Muscle layer of duodenum (tissue), 2 donors: ENCODE results near the gene CCBE1.

Experiments used
- H3K27ac ChIP-seq: one replicate; pipeline ENCODE4 v1.7.0; 2013; ENCODE audit warnings: mild to moderate bottlenecking, low read length
- H3K27me3 ChIP-seq: one replicate; pipeline ENCODE4 v1.7.0; 2013; ENCODE audit warnings: low read depth, mild to moderate bottlenecking, control low read depth, low read length
- H3K36me3 ChIP-seq, 2 donors: one replicate each; pipeline ENCODE4 v1.7.0; 2013; ENCODE audit warnings: low read length in 2 of 2, control low read depth in 1 of 2, mild to moderate bottlenecking in 1 of 2; ENCODE audit not compliant: insufficient read depth in 2 of 2, control insufficient read depth in 1 of 2
- H3K4me1 ChIP-seq, 2 donors: one replicate each; pipeline ENCODE4 v1.7.0; 2013; ENCODE audit warnings: low read length in 2 of 2, mild to moderate bottlenecking in 2 of 2, control low read depth in 1 of 2, moderate library complexity in 1 of 2; ENCODE audit not compliant: insufficient read depth in 2 of 2, control insufficient read depth in 1 of 2
- H3K4me3 ChIP-seq, 2 donors: one replicate each; pipeline ENCODE4 v1.7.0; 2013; ENCODE audit warnings: low read length in 2 of 2, low read depth in 1 of 2, mild to moderate bottlenecking in 1 of 2
- H3K9me3 ChIP-seq, 2 donors: one replicate each; pipeline ENCODE4 v1.7.0; 2013; ENCODE audit warnings: low read length in 2 of 2, control low read depth in 1 of 2, mild to moderate bottlenecking in 1 of 2; ENCODE audit not compliant: control insufficient read depth in 1 of 2
- donor health status: healthy.

Gene CCBE1

GRCh38 chr18:59566533-59566971 is 130.7 kb downstream of the CCBE1 start:
- peaks cover 0 to 2% of the 10 kb centered on the region in 2 donors for H3K4me1 ChIP-seq
- no peaks in the 10 kb centered on the region for H3K27me3 ChIP-seq
- no peaks in the 10 kb centered on the region for H3K36me3 ChIP-seq
- H3K27ac ChIP-seq = no peak overlapping the region
- H3K9me3 ChIP-seq = no peaks in the 10 kb centered on the region
- no peak overlapping the region for H3K4me3 ChIP-seq

- H3K27ac ChIP-seq = no peak overlapping the region
- H3K27me3 ChIP-seq = no peaks in the 10 kb centered on the region
- H3K36me3 ChIP-seq = no peaks in the 10 kb centered on the region
Observed at GRCh38 chr18:59565957-59566356, 131.3 kb downstream of the CCBE1 start.

GRCh38 chr18:59564561-59564960 is 132.7 kb downstream of the CCBE1 start:
- Histone ChIP-seq H3K4me3 (no peak overlapping the region), H3K36me3 (no peaks in the 10 kb centered on the region), H3K9me3 (no peaks in the 10 kb centered on the region), H3K27ac (no peak overlapping the region), H3K4me1 (peaks cover 0 to 2% of the 10 kb centered on the region in 2 donors), H3K27me3 (no peaks in the 10 kb centered on the region)

More at GRCh38 chr18:59565957-59566356, 131.3 kb downstream of the CCBE1 start:
- no peak overlapping the region for H3K4me3 ChIP-seq
- H3K9me3 ChIP-seq = no peaks in the 10 kb centered on the region
- H3K4me1 ChIP-seq = peaks cover 0 to 2% of the 10 kb centered on the region in 2 donors

- Histone ChIP-seq H3K36me3 (no peaks in the 10 kb centered on the region), H3K27ac (no peak overlapping the region), H3K27me3 (no peaks in the 10 kb centered on the region), H3K4me3 (no peak overlapping the region), H3K9me3 (no peaks in the 10 kb centered on the region), H3K4me1 (peaks cover 0 to 2% of the 10 kb centered on the region in 2 donors)
Observed at GRCh38 chr18:59563176-59563785, 133.9 kb downstream of the CCBE1 start.

GRCh38 chr18:59562751-59563150 is 134.5 kb downstream of the CCBE1 start:
- Histone ChIP-seq H3K27ac (no peak overlapping the region), H3K9me3 (no peaks in the 10 kb centered on the region), H3K27me3 (no peaks in the 10 kb centered on the region), H3K36me3 (no peaks in the 10 kb centered on the region), H3K4me3 (no peak overlapping the region), H3K4me1 (peaks cover 0 to 2% of the 10 kb centered on the region in 2 donors)

- no peaks in the 10 kb centered on the region for H3K27me3 ChIP-seq
- no peaks in the 10 kb centered on the region for H3K9me3 ChIP-seq
- H3K4me3 ChIP-seq = no peak overlapping the region
- H3K4me1 ChIP-seq = no peaks in the 10 kb centered on the region
- H3K36me3 ChIP-seq = no peaks in the 10 kb centered on the region
- H3K27ac ChIP-seq = no peak overlapping the region
Observed at GRCh38 chr18:59561612-59562011, 135.6 kb downstream of the CCBE1 start.

- no peaks in the 10 kb centered on the region for H3K36me3 ChIP-seq
- no peaks in the 10 kb centered on the region for H3K9me3 ChIP-seq
- no peak overlapping the region for H3K27ac ChIP-seq
- no peak overlapping the region for H3K4me3 ChIP-seq
- no peaks in the 10 kb centered on the region for H3K27me3 ChIP-seq
- peaks cover 0 to 6% of the 10 kb centered on the region in 2 donors for H3K4me1 ChIP-seq
Observed at GRCh38 chr18:59560556-59560955, 136.7 kb downstream of the CCBE1 start.

- H3K27me3 ChIP-seq = no peaks in the 10 kb centered on the region
- H3K4me1 ChIP-seq = peaks cover 0 to 6% of the 10 kb centered on the region in 2 donors
- H3K9me3 ChIP-seq = no peaks in the 10 kb centered on the region
- no peak overlapping the region for H3K4me3 ChIP-seq
- no peak overlapping the region for H3K27ac ChIP-seq
- H3K36me3 ChIP-seq = no peaks in the 10 kb centered on the region
Observed at GRCh38 chr18:59559528-59559927, 137.7 kb downstream of the CCBE1 start.

- Histone ChIP-seq H3K4me3 (no peak overlapping the region), H3K36me3 (no peaks in the 10 kb centered on the region), H3K4me1 (peaks cover 0 to 6% of the 10 kb centered on the region in 2 donors), H3K27me3 (no peaks in the 10 kb centered on the region), H3K27ac (no peak overlapping the region), H3K9me3 (no peaks in the 10 kb centered on the region)
Observed at GRCh38 chr18:59555995-59556659, 141.1 kb downstream of the CCBE1 start.

- Histone ChIP-seq H3K36me3 (no peaks in the 10 kb centered on the region), H3K4me1 (peaks cover 0 to 6% of the 10 kb centered on the region in 2 donors), H3K9me3 (no peaks in the 10 kb centered on the region), H3K27ac (no peak overlapping the region), H3K4me3 (no peak overlapping the region), H3K27me3 (no peaks in the 10 kb centered on the region)
Observed at GRCh38 chr18:59554796-59555335, 142.4 kb downstream of the CCBE1 start.

GRCh38 chr18:59553273-59553870 is 143.9 kb downstream of the CCBE1 start:
- no peak overlapping the region for H3K4me3 ChIP-seq
- no peak overlapping the region for H3K27ac ChIP-seq
- H3K36me3 ChIP-seq = no peaks in the 10 kb centered on the region
- H3K4me1 ChIP-seq = peaks cover 0 to 6% of the 10 kb centered on the region in 2 donors
- no peaks in the 10 kb centered on the region for H3K27me3 ChIP-seq
- no peaks in the 10 kb centered on the region for H3K9me3 ChIP-seq
